HG03025 (cell line): Measurements from ENCODE around the gene DPP10.

Experiments used
- ATAC-seq: cut with Tn5 transposase; IDR thresholded peaks from one replicate; pipeline ENCODE4 v1.9.1; 2021; ENCODE audit warnings: mild to moderate bottlenecking, moderate library complexity; ENCODE audit not compliant: unreplicated experiment, low FRiP score

Gene DPP10

GRCh38 chr2:114786901-114787300 is 344.5 kb downstream of the DPP10 start:
- no peak for ATAC-seq

GRCh38 chr2:114787486-114787885 is 345.0 kb downstream of the DPP10 start:
- no peak for ATAC-seq

- no peak for ATAC-seq
These were observed 347.5 kb downstream of the DPP10 start for GRCh38 chr2:114789989-114790388.

GRCh38 chr2:114797540-114797939 is 355.1 kb downstream of the DPP10 start:
- ATAC-seq, result no peak

GRCh38 chr2:114797942-114798341 is 355.5 kb downstream of the DPP10 start:
- ATAC-seq, result no peak

GRCh38 chr2:114800371-114800770 is 357.9 kb downstream of the DPP10 start:
- ATAC-seq, result no peak

GRCh38 chr2:114805195-114805594 is 362.8 kb downstream of the DPP10 start:
- ATAC-seq, result no peak

- ATAC-seq, result no peak
These were observed 367.7 kb downstream of the DPP10 start for GRCh38 chr2:114810092-114810491.

- ATAC-seq, result no peak
These were observed 369.8 kb downstream of the DPP10 start for GRCh38 chr2:114812261-114812660.

- ATAC-seq, result no peak
These were observed 371.9 kb downstream of the DPP10 start for GRCh38 chr2:114814355-114814754.

- no peak for ATAC-seq
These were observed 378.6 kb downstream of the DPP10 start for GRCh38 chr2:114821055-114821454.

- no peak for ATAC-seq
These were observed 401.5 kb downstream of the DPP10 start for GRCh38 chr2:114843963-114844362.

- no peak for ATAC-seq
These were observed 414.8 kb downstream of the DPP10 start for GRCh38 chr2:114857196-114857595.

GRCh38 chr2:114859726-114860510 is 417.5 kb downstream of the DPP10 start:
- ATAC-seq, result no peak

- no peak for ATAC-seq
These were observed 419.8 kb downstream of the DPP10 start for GRCh38 chr2:114862243-114862642.

GRCh38 chr2:114864901-114865300 is 422.5 kb downstream of the DPP10 start:
- no peak for ATAC-seq

GRCh38 chr2:114880046-114880445 is 437.6 kb downstream of the DPP10 start:
- no peak for ATAC-seq

- no peak for ATAC-seq
These were observed 477.5 kb downstream of the DPP10 start for GRCh38 chr2:114919985-114920384.

GRCh38 chr2:114922076-114922475 is 479.6 kb downstream of the DPP10 start:
- no peak for ATAC-seq

GRCh38 chr2:114925296-114926255 is 483.1 kb downstream of the DPP10 start:
- no peak for ATAC-seq

GRCh38 chr2:114926303-114926702 is 483.9 kb downstream of the DPP10 start:
- no peak for ATAC-seq
